ENCODE results near the gene UBE2O. TPM values are rescaled to one million over a fixed set of nuclear protein-coding genes. Genes with fewer than 3 reads are reported as not detected.

The UBE2O gene
- 11.4 and 19.4 TPM in 2 replicates for total RNA-seq (2014; rRNA removed; shearing (Covaris generic))

DNA sequence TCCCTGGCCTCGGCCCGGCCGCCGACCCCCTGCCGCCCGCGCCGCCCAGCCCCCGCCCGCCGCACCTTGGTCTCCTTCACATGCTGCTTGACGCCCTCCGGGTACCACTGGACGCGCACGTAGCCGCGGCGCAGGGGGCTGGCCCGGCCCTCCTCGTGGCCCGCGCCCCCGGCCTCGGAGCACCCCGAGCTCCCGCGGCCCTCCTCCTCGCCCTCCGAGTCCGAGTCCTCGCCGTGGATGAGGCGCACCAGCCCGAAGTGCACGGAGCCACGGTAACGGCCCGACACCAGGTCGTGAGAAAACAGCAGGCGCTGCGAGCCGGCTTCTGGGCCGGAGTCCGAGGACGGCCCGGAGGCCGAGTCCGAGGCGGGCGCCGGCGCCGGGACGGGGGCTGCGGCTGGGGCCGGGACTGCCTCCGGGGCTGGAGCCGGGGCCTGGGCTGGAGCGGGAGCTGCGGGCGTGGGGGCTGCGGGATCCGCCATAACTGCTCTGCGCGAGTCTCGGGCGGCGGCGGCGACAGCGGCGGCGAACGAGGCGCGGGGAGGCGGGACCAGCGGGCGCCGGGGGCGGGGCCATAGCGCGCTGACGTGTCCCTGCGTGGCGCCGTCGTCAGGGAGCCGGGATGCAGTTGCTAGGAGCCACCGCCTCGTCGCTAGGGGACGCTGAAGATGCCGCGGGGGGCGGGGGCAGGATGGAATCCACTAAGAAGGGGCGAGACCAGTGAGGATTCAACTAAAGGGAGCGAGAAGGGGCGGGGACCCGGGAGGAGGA is at the start of gene UBE2O:
Gene UBE2O (minus strand): TSS at position 493 of the 771 bp plus-strand sequence. CDS start 11 bp downstream, at position 482.
- DNase-seq (ENCODE audit: low spot score), result peak; percentile 79

DNA sequence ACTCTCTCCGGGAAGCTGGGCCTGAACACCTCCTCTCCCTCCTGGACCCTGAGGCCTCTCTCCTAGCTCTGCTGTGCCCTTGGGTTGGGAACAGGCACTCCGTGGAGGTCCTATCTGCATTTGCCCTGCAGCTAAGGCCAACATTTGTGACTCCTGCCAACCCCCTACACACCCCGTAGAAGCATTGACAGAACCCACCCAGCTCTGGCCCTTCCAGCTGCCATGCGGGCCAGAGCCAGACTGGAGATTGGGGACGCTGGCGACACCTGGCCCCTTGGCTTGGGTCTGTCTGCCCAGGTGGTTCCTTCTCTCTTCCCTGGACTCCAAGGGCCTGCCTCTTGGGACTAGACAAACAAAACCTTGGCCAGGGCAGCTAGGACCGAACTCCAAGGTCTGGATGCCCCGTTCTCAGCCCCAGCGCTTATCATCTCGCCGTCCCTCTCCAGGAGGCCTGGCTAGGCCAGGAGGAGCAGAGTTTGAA is 48.9 kb upstream of the UBE2O start:
- DNase-seq (ENCODE audit: low spot score), result no peak

DNA sequence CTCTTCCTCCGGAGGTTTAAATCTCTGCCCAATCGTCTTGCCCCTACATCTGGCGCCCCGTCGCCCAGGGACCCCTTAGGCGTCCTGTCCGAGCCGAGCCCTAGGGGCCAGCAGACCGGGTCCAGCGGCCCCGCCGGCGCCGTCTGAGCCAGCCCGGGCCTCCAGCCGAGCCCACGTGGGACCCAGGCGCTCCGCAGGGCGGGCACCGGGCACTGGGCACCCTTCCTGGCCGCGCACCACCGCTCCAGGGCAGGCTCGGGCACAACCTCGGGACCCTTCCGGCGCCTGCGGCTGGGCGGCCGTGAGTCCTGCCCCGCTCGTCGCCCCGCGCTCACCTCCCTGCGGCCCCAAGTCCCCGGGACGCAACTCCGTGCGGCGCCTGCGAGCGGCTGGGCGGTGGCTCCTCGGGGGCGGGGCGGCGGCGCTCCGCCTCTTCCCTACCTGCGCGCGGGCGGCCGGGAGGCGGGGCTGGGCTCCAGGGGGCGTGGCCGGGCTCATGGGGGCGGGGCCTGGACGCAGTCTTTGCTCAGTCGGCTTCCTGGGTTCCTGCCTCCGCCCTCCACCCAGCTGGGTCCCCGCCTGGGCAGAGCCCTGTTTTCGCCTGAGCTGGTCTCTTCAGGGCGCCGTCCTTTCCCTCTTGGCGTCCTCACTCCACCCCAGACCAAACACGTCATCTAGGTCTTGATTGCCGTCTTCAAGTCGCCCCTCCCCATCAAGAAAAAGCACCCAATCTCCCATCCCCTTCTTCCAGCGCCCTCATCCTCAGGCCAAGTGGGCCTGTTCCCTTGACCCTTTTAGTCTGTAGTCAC is 48.3 kb upstream of the UBE2O start, which contains the start of gene RHBDF2:
Gene RHBDF2 (minus strand): TSS at position 406 of the 809 bp plus-strand sequence. CDS start 19,899 bp downstream, outside the sequence.
- peak; percentile 79 for DNase-seq (ENCODE audit: low spot score)

DNA sequence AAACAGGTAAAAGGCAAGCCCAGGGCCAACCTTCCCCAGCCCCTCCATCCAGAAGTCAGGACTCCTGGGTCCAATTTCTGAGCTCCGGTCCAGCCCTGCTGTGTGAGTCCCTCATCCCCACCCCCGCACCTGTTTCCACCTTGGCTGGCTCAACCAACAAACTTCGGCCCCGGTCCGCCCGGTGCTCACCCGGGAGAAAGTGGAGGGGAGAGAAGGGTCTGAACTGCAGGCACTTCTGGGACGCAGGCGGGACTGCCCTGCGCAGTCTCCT is 47.7 kb upstream of the UBE2O start:
- no peak for DNase-seq (ENCODE audit: low spot score)

DNA sequence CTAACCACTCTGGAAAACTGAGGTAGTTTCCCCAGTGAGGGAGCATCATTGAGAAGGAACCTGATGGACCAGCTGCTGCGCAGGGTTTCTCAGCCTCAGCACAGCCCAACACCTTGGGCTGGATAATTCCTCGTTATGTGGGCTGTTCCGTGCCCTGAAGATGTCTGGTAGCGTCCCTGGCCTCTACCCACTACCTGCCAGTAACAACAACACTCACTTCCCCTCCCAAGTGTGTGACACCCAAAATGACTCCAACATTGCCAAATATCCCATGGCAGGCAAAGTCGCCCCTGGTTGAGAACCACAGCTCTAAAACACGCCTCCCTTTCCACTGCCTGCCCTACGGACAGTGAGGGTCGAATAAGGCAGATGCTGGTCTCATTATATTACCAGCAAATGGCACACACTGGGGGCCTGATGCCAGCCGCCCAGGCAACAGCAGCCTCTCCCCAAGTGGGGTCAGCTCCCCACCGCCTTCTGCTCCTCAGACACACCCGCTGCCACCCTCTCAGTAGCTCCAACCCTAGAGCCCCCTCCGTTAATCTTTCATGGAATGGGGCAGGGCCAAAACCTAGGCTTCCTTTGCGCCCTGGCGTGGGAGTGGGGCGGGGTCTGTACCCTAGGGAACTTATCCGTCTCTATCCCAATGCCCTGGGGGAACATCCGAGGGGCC is 47.3 kb upstream of the UBE2O start:
- DNase-seq (ENCODE audit: low spot score), result no peak

DNA sequence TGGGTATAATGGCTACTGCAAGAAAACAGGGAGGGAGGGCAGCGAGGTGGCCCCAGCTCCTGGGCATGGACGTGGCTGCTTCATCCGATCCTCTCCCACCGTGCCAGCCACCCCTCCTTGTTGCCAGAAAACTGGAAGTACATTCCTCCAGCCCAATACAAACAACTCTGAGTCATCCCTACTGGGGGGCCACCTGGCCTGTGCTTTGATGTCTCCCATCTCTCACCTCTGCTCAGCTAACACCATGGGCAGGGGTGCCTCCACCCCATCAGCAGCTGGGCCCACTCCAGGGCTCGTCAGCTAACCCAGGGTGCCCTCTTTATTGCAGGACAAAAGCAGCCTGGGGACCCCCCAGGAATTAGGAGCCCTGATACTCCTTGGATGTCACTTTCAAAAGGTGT is 46.3 kb upstream of the UBE2O start:
- peak; percentile 56 for DNase-seq (ENCODE audit: low spot score)

DNA sequence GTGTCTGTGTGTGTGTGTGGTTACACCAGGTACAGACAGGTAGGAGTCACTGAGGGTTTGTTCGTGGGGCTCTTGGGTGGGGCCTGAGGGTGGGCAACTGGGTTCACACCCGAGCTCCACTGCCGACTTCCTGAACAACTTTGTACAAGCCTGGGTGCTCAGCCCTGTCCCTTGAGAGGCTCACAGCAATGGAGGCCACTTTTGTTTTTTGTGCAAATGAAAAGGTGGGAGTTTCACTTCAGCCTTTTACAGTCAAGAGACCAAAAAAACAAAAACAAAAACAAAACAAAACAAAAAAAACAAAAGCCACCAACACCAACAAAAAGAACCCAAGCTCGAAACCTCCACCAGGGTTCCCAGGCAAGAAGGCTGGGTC is 45.9 kb upstream of the UBE2O start:
- DNase-seq (ENCODE audit: low spot score), result no peak

DNA sequence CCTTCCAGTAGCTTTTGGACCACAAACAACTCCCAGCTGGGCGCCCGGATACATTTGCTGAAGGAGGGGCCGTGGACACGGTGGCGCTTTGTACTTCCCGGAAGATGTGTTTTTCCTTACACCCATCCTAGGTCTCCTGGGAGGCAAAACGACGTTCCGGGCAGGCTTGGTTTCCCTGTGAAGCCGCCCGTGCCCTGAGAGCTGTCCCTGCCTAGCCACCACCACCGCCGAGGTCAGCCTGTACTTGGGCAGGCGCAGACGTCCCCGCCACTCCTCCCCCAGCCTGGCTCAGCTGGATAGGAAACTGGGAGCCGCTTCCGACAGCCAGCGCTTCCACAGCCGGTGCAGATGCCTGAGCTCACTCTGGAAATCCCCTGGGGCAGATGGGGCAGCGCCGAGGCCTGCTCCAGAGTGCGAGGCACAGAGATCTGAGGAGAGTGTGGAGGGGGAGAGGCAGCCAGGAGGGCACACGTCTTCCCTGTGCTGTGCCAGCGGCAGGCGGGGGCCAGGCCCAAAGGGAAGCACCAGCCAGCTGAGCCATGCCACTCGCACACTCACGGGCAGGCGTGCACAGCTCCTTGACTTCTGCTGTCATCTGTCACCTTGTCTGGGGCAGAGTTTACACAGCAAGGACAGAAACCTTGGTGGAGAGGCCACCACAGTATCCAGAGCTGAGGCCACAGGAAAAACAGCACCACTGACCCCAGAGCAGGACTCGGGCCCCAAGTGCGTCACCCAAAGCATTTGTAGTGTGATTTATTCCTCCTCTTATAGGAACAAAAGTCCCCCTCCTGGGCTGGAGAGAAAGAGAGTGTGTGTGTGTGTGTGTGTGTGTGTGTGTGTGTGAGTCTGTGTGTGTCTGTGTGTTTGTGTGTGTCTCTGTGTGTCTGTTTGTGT is 45.3 kb upstream of the UBE2O start:
- DNase-seq (ENCODE audit: low spot score), result peak; percentile 87

DNA sequence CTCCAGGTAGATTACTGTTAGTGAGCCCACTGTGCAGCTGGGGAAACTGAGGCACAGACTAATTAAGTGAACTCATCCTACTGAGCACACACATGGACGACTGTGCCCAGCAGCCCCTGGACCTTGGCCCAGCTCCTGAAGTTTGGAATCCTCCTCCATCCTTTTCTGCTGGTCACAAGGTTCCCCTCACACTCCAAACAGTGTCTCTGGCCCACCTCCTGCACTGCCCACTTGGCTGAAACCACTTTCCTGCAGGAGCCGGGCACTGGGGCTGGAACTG is 44.7 kb upstream of the UBE2O start:
- no peak for DNase-seq (ENCODE audit: low spot score)

DNA sequence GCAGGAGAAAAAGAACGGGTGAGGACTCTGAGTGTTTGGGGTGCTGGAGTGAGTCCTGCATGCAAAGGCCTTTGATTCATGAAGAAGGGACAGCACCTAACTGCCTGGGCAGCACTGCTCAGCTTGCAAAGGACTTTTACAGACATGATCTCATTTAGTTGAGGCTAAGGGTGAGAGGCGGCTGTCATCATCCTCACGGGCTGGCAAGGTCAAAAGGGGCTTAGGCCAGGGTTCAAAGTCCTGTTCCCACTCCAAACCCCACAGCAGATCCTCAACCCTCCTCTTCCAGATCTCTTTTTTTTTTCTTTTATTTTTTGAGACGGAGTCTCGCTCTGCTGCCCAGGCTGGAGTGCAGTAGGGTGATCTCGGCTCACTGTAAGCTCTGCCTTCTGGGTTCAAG is 43.5 kb upstream of the UBE2O start:
- DNase-seq (ENCODE audit: low spot score), result no peak

DNA sequence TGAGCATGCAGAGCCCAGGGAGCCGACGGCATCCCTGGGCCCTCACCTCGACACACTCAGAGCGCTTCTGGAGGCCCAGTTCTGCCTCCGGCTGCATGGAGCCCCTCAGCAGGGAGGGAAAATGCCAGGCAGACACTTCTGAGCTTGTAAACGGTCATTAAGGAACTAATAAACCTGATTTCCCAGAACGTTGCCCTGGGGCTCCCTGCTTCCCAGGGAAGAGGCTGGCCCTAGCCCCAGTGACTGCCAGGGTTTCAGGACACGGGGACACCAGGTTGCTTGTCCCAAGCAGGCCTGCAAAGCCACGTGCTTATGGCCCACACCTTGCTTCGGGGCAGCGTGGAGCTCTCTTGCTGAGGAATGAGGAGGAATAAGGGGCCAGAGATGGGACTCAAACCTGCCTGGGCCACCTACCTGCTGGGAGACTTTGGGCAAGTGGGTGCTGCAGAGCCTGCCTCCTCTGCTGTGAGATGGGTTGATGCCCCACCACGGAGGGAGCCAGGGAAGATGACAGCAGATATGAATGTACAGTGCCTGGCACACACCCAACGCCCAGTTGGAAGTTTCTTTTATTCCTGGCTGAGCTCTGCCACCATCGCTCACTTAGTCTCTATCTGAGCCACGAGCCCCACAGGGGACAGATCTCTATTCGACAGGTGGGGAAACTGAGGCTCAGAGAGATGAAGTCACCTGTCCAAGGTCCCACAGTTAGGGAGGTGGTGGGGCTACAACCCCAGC is 42.9 kb upstream of the UBE2O start:
- DNase-seq (ENCODE audit: low spot score), result no peak

DNA sequence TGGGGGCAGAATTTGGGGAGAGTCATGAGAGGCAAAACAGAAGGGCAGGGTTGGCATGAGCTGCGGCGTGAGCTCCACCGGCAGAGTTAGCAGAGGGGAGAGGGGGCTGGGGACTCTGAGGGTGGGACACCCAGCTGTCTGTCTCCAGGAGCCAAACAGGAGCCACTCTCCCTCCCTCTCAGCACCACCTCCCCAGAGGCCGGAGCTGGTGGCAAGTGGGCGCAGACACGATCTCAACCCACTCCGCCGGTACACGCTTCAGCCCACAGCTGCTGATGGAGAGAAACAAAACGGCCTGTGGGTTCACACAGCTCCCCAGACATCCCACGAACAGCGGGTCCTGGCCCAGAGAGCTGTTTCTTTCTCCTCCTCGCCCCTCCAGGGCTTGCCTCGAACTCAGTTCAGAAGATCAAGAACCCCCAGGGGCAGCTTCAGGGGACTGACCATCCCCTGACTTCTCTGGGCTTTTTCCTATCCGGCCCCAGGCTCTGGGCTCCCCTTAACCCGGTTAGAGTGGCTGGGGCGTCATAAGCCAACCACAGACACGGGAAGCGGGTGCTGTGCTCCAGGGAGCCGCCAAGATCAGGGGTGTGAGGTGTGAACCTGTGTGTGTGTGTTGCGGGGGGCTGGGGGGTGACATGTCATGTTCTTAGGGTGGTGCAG is 40.7 kb upstream of the UBE2O start:
- DNase-seq (ENCODE audit: low spot score), result no peak

DNA sequence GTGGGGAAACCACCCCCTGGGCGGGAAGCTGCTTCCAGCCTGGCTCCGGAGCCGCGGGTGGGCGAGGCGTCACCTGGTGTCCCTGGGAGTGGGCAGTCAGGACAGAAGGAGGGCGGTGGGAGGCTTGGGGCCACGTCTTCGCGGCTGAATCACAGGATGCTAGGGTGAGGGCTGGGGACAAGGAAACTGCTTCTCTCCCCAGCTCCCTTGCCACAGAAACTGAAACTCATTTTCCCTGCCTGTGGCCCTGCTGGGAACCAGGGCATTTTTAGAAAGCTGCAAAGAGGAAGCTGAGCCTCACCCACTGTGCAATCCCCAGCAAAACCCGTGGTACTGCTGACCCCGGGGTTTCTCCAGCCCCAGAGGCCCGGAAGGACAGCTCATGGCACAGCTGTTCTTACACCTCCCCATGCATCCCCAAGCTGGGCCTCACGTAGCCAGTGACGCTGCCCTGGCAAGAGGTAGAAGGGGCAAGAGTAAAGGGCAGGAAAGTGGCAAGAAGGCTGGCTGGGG is 40.1 kb upstream of the UBE2O start:
- peak; percentile 77 for DNase-seq (ENCODE audit: low spot score)

DNA sequence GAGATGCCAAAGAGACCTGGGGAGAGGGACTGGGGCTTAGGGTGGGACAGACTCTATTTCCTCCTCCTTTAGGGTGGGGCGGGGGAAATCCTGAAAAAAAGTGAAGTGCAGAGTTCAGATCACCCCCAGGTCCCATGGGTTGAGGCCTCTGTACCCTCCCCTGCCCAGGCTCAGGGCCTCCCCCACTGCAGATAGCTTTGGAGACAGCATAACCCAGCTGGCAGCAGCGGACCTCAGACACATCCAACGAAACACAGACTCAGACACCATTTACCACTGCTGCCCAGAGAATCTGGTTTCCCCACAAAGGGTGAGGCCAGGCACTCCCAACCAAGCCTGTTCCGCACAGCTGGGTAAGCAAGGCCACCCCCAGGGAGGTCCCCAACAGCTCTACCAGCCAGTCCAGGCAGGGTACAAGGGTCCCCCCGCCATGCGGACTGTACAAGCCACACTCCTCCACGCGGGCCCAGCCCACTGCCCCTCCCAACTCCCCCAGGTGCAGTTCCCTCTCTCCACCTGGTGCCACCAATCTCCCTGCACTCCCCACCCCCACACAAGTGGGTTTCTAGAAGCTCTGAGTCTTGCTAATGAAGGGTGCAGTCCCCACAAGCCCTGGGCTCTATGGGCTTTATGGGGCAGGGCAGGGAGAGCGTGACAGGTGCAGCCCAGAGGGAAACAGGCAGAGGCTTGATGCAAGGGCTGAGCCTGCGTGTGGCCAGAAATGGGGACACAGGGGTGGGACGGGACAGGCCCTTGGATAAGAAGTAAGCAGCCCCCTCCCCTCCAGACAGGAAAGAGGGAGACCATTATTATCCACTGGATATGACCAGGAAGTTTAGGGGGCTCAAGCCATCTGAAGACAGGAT is 39.4 kb upstream of the UBE2O start:
- DNase-seq (ENCODE audit: low spot score), result no peak

DNA sequence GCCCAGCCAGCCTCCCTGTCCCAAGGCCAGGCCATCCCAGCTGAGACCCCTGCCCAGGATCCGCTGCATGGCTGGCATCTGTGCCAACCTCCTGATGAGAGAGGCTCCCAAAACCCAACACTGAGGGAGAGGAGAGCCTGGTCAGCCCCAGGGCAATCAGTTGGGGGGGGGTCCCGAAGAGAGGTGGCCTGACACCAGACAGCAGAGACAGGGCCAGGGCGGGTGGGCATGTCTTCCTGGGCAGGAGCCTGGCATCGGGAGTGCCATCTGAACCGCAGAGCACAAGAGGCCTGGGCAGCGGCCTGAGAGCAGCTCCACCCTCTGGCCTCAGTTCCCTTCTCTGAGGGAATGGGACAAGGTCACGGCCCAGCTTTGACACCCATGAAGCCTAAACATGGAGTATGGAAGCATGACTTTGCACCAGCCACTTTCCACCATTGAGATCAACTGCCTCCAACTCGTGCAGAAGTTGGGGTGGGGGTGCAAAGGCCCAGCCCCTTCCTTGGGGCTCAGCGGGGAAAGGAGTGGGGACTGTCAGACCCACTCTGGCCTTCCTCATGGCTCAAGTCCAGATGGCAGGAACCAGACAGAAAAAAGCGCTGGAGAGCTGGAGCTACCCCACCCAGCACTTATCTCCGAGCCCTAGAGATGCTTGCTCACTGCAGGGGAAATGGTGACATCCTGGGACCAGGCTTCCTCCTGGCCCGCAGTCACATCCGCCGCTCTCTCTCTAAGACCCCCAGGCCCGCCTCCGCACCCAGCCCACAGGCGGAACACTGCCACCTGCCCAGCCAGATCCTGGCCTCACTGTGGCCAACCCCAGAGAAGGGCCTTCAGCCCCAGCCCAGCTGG is 38.5 kb upstream of the UBE2O start:
- DNase-seq (ENCODE audit: low spot score), result no peak

DNA sequence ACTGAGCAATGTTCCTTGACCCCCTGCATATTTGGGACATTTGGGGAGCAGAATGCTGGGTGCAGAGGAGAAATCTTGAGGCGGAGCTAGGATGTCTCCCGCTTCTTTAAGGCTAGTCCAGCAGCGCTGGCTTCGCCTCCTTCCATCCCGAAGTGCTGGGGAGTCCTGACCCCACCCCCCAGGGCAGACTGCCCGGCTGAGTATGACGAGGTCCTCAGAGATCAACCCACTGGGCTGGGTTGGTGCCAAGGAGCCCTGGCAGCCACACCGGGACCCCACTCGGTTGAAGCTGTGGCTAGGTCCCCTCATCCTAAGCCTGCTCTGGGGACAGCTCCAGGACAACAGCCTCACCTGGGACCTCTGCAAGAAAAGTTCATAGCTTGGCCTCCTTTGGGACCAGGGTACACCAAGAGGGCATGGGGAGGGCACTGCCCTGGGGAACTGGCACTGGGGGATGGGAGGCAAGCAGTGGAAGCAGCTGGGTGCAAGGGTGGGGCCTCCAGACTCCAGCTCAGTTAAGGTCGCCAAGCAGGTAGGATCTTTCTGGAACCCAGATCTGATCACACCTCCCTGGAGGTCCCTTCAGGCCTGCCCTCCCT is 37.3 kb upstream of the UBE2O start:
- no peak for DNase-seq (ENCODE audit: low spot score)

DNA sequence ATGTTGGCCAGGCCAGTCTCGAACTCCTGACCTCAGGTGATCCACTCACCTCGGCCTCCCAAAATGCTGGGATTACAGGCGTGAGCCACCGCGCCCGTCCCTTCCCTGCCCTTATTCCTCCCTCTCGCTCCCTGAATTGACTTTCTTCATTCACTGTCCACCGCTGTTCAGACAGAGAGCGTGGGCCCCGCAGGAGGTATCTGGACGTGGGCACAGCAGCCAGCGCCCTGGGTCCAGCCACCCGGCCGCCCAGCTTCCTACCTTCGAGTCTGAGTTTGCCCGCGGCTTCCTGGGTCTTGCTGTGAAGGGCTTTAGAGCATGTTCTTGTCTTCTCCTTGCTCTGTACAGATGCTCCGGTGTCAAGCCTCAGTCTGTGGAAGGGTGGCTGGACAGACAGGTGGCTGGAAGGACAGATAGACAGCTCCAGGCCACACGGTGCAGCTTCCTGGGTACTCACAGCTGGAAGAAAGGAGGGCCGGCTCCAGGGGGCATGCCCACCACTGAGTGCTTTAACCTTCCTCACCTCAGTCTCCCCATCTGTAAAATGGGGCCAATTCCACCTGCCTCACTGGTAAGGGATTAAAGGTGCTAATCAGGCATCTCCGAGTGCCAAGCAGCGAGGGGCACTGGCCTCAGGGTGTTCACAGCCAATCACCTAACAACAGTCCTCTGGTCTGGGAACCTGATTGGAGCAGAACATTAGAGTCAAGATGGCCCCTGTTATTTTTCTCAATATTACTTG is 34.7 kb upstream of the UBE2O start:
- no peak for DNase-seq (ENCODE audit: low spot score)
